Jurkat, Clone E6-1 (cell line): ENCODE measurements around the gene ZNF326. TPM values are rescaled to one million over a fixed set of nuclear protein-coding genes. Genes with fewer than 3 reads are reported as not detected.
A peak's percentile ranks its signal among the peaks of the same experiment; 100 is the strongest.

Source experiments
- DNase-seq: peaks from one replicate; pipeline ENCODE4 v3.0.0-alpha.2; 2011; ENCODE audit warnings: low read depth, low spot score
- H3K4me3 ChIP-seq: 2 replicates; pipeline ENCODE4 v1.5.1; 2011; ENCODE audit warnings: mild to moderate bottlenecking, low read length, control low read depth, moderate library complexity
- polyA plus RNA-seq: library from polyadenylated mRNA; unstranded; fragments of >200 nt; gene quantifications from one replicate; pipeline ENCODE4 v1.2.1, GENCODE V29; 2012; ENCODE audit warnings: missing spikeins; ENCODE audit not compliant: insufficient read length, insufficient read depth

The ZNF326 gene, protein sequence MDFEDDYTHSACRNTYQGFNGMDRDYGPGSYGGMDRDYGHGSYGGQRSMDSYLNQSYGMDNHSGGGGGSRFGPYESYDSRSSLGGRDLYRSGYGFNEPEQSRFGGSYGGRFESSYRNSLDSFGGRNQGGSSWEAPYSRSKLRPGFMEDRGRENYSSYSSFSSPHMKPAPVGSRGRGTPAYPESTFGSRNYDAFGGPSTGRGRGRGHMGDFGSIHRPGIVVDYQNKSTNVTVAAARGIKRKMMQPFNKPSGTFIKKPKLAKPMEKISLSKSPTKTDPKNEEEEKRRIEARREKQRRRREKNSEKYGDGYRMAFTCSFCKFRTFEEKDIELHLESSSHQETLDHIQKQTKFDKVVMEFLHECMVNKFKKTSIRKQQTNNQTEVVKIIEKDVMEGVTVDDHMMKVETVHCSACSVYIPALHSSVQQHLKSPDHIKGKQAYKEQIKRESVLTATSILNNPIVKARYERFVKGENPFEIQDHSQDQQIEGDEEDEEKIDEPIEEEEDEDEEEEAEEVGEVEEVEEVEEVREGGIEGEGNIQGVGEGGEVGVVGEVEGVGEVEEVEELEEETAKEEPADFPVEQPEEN
- 26.9 TPM for polyA plus RNA-seq

- peak; percentile 84 for DNase-seq
- H3K4me3 ChIP-seq, result peak within 1 kb of the TSS; percentile 93
These were observed at the start of gene ZNF326 for GRCh38 chr1:89994805-89995597. Gene ZNF326 (plus strand): TSS chr1:89995110. CDS start chr1:89995258, 148 bp downstream.

DNA sequence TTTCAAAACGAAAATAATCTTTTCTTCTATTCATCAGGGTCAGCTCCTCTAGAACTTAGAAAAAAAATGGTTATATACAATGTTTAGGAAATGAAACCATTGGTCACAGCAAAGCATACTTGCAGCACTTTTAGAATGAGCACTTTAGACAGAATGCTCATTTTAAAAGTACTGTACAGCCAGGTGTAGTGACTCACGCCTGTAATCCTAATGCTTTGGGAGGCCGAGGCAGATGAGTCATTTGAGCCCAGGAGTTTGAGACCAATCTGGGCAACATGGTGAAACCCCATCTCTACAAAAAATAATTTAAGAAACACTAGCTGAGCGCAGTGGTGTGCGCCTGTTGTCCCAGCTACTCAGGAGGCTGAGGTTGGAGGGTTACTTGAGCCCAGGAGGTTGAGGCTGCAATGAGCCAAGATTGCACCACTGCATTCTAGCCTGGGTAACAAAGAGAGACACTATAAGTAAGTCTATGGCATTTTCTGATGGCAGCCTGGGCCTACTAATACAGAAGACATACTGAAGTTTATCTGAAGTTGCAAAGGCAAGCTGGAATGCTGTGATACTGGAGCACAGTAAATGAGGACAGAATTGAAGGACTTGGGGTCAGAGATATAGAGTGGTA lies 48.9 kb upstream of the ZNF326 start:
- no peak overlapping the region for H3K4me3 ChIP-seq
- no peak for DNase-seq

DNA sequence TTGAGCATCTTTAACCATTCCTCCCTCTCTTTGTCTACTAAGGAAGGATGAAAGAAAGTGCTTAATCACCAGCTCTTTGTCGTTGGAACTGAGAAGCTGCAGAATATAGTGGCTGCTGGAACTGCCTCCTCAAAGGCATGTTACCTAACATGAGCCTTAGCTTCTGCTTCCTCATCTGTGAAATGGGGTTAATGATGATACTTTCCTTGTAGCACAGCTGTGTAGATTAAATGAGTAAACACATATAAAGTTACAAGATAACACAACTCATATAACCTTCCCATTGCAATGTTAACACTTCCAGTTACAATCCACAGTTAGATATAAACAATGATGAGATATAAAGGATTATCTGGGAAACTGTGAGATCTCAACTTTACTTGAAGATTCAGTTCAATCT lies 48.4 kb upstream of the ZNF326 start:
- DNase-seq, result no peak
- H3K4me3 ChIP-seq, result no peak overlapping the region

DNA sequence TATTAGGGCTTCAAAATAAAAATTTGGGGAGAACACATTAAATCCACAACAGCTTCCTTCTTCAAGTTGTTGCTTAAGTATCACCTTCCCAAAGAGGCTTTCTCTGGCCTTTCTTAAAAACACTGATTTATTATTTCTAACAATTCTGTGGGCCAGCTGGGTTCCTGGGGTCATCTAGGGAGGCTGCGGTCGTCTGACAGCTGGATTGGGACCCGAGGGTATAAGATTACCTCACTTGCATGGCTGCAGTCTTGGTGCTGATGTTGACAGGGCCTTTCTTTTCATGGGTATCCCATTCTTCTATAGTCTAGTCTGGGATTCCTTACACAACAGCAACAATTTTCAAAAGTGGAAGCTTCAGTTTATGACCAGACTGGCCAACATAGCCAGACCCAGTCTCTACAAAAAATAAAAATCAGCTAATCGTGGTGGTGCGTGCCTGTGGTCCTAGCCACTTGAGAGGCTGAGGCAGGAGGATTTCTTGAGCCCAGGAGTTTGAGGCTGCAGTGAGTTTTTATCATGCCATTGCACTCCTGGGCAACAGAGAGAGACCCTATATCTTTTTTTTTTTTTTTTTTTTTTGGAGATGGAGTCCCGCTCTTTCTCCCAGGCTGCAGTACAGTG lies 46.1 kb upstream of the ZNF326 start:
- H3K4me3 ChIP-seq, result no peak overlapping the region
- DNase-seq, result no peak

DNA sequence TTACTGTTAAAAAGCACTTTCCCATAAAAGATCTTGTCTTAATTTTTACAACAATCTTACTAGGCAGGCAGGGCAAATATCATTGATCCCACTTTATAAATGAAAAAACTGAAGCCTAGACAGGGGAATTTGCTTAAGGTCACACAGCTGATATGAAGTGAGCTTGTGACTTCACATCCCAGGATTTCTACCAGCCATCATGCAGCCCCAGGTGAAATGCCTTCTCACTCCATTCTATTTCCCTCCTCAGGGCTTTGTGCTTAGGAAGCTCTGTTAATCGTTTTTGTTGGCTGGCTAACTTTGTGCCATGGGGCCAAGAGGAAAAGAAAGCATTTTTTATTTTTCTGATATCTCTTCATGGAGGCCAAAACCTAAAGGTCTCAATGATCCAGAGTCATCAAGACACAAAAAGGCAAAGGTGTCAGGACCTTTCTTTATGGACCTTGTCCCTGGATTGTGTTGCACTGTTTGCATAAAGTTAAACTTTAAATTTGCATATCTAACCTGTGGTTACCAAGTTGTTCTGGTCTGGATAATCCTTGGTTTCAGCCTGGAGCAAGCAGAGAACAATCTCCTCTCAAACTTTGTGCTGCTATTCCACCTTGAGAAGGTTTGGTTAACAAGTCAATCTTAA lies 44.8 kb upstream of the ZNF326 start:
- no peak for DNase-seq
- H3K4me3 ChIP-seq, result no peak overlapping the region

DNA sequence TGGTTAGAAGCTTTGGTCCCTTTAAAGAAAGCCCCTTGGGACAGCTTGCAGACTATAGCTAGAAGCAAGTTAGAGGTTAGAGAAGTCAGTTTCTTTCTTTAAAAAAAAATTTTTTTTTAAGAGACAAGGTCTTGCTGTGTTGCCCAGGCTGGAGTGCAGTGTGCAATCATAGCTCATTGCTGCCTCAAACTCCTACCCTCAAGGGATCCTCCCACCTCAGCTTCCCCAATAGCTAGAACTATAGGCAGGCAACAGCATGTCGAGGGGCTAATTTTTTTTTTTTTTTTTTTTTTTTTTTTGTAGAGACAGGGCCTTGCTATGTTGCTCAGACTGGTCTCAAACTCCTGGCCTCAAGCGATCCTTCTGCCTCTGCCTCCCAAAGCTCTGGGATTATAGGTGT lies 44.2 kb upstream of the ZNF326 start:
- H3K4me3 ChIP-seq, result no peak overlapping the region
- no peak for DNase-seq

DNA sequence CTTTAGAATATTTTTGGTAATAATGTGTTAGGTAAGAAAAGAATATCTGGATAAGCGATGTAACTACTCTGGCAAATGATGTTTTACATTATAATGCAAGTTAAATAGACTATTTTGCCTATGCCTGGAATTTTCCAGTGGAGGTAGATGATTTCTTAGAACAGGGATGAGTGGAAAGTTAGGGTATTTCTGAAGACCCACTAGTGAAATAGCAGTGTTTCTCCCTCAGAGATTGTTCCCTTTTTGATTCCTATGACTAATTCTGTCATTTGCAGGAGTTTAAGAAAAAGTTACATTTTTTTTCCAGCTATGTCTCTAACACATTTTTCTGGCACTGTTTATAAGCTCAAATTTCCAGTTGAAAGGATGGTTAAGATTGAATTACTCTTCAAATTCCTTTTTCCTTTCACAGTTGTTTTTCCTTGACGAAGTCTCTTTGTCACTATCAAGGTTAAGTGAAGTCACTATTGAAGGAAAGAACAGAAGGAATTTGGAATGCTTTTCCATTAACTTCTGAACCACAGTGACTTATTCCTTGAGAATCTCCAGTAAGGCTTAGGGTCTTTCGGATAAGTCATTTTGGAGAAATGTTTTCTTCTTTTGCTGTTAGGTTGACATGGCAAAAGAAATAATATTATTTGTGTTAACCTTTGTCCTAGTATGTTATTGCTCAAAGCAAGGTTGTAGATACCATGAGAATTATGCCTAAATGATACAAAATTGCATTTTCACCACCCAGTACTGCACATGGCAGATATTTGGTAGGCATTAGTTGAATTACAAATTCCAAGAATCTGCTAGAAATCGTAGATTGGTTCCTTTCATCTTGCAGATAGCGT lies 42.9 kb upstream of the ZNF326 start:
- no peak overlapping the region for H3K4me3 ChIP-seq
- DNase-seq, result no peak

DNA sequence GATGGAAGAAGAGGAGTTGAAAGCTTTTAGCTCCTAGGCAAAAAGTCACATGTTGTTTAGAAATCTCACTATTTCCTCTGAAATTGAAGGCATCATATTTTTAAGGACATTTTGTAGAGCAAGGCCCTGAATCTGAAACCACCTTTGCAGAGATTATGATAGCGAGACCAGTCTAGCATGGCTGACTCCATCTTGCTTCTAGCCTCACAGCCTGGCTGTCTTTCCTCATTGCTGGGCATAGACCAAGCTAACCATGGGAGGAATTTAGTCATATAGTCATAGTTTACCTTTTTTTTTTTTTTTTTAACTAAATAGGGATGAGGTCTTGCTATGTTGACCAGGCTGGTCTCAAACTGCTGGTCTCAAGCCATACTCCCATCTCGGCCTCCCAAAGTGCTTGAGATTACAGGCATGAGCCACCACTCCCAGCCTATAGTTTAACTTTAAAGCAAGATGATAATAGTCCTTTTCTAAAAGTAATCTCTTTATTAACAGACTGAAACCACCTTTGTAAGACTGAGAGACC lies 42.2 kb upstream of the ZNF326 start:
- no peak overlapping the region for H3K4me3 ChIP-seq
- no peak for DNase-seq

GRCh38 chr1:89953131-89953626 lies 41.7 kb upstream of the ZNF326 start:
- no peak overlapping the region for H3K4me3 ChIP-seq
- DNase-seq, result peak; percentile 70

GRCh38 chr1:89953929-89954328 lies 41.0 kb upstream of the ZNF326 start:
- peak; percentile 66 for DNase-seq
- H3K4me3 ChIP-seq, result no peak overlapping the region

GRCh38 chr1:89954401-89954800 lies 40.5 kb upstream of the ZNF326 start:
- no peak overlapping the region for H3K4me3 ChIP-seq
- DNase-seq, result no peak

DNA sequence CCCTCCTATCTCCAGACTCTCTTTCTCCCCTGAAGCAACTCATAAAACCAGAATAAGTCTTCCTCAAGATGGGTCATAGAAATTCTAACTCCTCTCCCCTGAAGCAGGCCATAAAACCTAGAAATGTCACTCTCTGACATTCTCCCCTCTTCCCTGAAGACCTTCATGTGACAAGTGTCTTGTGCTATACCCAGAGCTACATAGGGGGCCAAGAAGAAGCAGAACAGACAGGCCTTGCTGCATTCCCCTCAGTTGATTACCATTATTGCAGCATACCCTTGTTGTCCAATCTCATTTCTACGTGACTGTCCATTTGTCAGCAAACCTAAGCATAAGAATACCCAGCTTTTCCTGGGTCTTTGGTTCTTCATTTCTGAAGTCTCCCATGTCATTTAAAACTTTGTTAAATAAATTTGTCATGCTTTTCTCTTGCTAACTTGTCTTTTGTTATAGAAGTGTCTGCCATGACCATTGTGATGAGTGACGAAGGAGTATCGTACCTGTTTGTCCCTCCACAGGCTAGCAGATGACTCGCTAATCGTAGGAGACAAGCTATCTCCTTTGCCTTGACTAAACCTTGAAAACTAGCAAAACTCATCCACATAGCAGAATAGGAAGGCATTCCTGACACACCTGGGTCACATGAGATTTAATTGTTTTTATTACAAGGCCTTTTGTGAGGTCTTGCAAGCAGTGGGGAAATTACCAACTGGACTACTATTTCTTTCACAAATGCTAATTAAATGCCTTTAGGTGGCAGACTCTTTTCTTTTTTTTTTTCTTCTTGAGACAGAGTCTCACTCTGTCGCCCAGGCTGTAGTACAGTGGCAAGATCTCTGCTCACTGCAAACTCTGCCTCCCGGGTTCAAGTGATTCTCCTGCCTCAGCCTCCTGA lies 39.4 kb upstream of the ZNF326 start:
- no peak for DNase-seq
- H3K4me3 ChIP-seq, result no peak overlapping the region

DNA sequence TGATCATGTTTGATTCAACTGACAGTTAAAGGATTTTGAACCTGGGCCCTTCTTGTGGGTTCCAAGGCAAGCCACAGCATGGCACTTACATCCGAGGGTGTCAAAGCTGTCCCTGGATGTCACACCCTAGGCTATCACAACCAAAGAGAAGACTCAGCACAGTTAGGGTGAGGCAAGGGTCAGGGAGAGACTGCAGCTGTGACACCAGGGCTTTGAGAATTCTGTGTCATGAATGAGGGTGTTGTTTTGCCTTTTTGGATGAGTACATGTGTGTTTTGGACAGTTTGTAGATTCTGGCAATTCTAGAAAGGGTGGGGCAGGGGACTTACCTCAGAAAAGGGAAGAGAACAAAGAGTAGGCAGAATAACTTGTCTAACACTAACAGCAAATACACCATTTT lies 37.8 kb upstream of the ZNF326 start:
- peak; percentile 96 for DNase-seq
- peak overlapping the region; percentile 39 for H3K4me3 ChIP-seq

DNA sequence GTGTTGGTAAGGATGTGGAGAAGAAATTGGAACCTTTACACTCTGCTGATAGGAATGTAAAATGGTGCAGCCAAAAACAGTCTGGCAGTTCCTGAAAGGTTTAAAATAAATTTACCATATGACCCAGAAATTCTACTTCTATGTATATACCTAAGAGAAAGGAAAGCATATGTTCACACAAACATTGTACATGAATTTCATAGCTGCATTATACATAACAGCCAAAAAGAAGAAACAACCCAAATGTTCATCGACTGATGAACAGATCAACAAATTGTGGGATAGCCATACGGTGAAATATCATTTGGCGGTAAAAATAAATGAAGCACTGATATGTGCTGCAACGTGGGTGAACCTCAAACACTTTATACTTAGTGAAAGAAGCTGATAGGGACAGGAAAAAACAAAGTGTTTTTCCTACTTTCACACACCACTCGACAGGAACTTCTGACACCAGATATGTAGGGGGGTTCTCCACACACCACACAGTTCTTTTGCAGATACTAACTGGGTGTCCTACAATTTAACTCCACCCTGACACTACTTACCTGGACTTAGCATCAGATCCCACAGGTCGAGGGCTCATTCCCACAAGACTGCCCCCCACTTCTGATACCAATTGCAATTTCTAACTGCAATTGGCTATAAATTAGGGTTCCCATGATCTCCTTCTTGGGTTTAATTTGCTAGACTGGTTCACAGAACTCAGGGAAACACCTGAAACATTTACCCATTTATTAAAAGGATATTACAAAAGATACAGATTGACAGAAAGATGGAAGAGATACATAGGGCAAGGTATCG lies 35.9 kb upstream of the ZNF326 start:
- no peak overlapping the region for H3K4me3 ChIP-seq

GRCh38 chr1:89959719-89960118 lies 35.2 kb upstream of the ZNF326 start:
- no peak for DNase-seq
- H3K4me3 ChIP-seq, result no peak overlapping the region

More for the DNA sequence above, 35.9 kb upstream of the ZNF326 start:
- DNase-seq, result no peak
